Ovary (tissue), 9 donors: ENCODE data around the gene SFTPD. TPM values are rescaled to one million over a fixed set of nuclear protein-coding genes. Genes with fewer than 3 reads are reported as not detected.
"Not testable (repeated sequence)": the region's sequence is repeated elsewhere in the genome, so short reads cannot be mapped to it uniquely, and the experiment has no call there.

Source experiments
- DNase-seq, 5 donors: peaks; one replicate each; pipeline ENCODE4 v3.0.0-alpha.2; 2019 to 2020
- H3K27ac ChIP-seq, 2 donors: fragments of 200-600 bp; one replicate each; pipeline versions ENCODE4 v1.5.1 to v1.8.0; 2019 to 2022
- H3K27me3 ChIP-seq: fragments of 200-600 bp; one replicate; pipeline ENCODE4 v1.8.0; 2022
- H3K36me3 ChIP-seq: fragments of 200-600 bp; sonication (generic); one replicate; pipeline ENCODE4 v1.5.1; 2019
- H3K4me1 ChIP-seq: one replicate; pipeline ENCODE4 v1.8.1; 2013; ENCODE audit warnings: mild to moderate bottlenecking, moderate library complexity; ENCODE audit not compliant: insufficient read depth
- H3K4me3 ChIP-seq: fragments of 200-600 bp; sonication (generic); one replicate; pipeline ENCODE4 v1.5.1; 2017
- H3K9me3 ChIP-seq, 2 donors: fragments of 200-600 bp in 1 of 2; sonication (generic) in 1 of 2; one replicate each; pipeline versions ENCODE4 v1.5.1 to v1.8.1; 2013 to 2019; ENCODE audit warnings: mild to moderate bottlenecking in 1 of 2, moderate library complexity in 1 of 2
- EP300 ChIP-seq: sonication (generic); formaldehyde crosslinking; IDR thresholded peaks from one replicate; pipeline ENCODE4 v1.6.1; 2017; ENCODE audit warnings: antibody characterized with exemption
- POLR2A ChIP-seq: fragments of 450-650 bp; IDR thresholded peaks from one replicate; pipeline ENCODE4 v1.6.1; 2017; ENCODE audit warnings: antibody characterized with exemption, mild to moderate bottlenecking, moderate library complexity
- WGBS, 3 donors: extraction: QIAGEN DNeasy Blood & Tissue Kit in 1 of 3; methylation state at CpG; one replicate each; pipeline versions ENCODE4 v1.1.5 to v1.1.7; 2013 to 2017; 5-methylcytosine and 5-hydroxymethylcytosine counted together
- intact Hi-C, 4 donors: fragments of 100-400 bp; cut with DNase I; formaldehyde crosslinking; loops; one replicate each; pipeline versions ENCODE4 v1.11.0 to v1.15.1; 2022 to 2023
- polyA plus RNA-seq, 2 donors: library from polyadenylated mRNA; stranded (reverse); fragments of 200-250 nt in 1 of 2; fragments of 350-450 nt in 1 of 2; fragmentation: Illumina TruSeq in 1 of 2; extraction: RNeasy Lipid Tissue Mini Kit (QIAGEN cat#74804) in 1 of 2; gene quantifications; one replicate each; pipeline ENCODE4 v1.2.3, GENCODE V29; 2013 to 2014
- total RNA-seq, 7 donors: library from RNA; depleted of rRNA in 2 of 7; stranded (reverse); fragments of >200 nt in 2 of 7; fragmentation: NEBNext Ultra II Directional in 3 of 7; extraction: Animal tissue kit (Norgen Biotek cat#: 25700) in 3 of 7; gene quantifications; one replicate each; pipeline versions ENCODE4 v1.1.0 to v1.2.4, GENCODE V29; 2016 to 2023
- TF ChIP-seq, protein P1 (sequence below), 3 donors: fragments of 450-650 bp in 2 of 3; fragments of 200-600 bp in 1 of 3; IDR thresholded peaks; one replicate each; pipeline versions ENCODE4 v1.5.1 to v1.8.0; 2016 to 2022; ENCODE audit warnings: antibody characterized with exemption in 3 of 3, mild to moderate bottlenecking in 1 of 3
- donor health status: DM: no; HTN: no; CAD: no; lungs with moderate emphysema.
- donor health status: DM: no; HTN: no; CAD: no.
- donor health status: Bipolar disorder and iron deficiency.
- donor health status: DM: yes; HTN: yes; CAD: no.
- donor health status: DM: no; HTN: no; CAD: no.
- donor health status: DM: yes; HTN: yes; CAD: no.

Gene SFTPD
- total and polyA plus RNA-seq, 9 donors: 0.15 to 2.2 (median 0.30) TPM; not detected in 2

DNA sequence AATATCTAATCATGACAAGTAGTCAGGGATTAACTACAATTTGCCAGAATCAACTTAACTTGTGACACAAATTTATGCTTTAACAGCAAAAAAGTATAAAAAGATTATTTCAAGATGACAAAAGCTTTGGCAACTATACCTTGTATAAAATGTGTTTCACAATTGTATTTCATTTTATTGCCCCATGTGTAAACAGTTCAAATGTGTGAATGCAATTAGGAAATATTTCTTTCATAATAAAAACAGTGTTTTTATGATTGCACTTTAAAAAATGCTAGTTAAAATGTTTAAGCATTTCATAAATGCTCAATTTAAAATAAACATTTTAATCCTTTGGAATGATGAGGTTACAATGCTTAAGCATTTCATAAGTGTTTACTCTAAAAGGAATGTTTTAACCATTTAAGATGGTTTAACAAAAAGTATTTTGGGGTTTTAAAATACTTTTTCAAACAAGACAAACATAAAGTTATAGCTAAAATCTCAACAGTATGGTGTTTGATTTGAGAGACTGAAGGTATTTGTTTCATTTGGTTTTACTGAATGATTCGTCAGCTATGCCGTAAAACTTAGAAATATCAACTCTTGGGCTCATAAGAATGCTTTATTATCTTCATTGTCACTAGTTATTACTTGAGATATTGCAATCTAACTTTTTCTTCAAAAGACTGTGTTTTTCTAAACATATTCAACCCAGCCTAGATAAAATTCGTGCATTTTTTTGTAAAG lies 50.1 kb downstream of the SFTPD start:
- no peak for TF ChIP-seq EP300
- TF ChIP-seq, protein P1, sequence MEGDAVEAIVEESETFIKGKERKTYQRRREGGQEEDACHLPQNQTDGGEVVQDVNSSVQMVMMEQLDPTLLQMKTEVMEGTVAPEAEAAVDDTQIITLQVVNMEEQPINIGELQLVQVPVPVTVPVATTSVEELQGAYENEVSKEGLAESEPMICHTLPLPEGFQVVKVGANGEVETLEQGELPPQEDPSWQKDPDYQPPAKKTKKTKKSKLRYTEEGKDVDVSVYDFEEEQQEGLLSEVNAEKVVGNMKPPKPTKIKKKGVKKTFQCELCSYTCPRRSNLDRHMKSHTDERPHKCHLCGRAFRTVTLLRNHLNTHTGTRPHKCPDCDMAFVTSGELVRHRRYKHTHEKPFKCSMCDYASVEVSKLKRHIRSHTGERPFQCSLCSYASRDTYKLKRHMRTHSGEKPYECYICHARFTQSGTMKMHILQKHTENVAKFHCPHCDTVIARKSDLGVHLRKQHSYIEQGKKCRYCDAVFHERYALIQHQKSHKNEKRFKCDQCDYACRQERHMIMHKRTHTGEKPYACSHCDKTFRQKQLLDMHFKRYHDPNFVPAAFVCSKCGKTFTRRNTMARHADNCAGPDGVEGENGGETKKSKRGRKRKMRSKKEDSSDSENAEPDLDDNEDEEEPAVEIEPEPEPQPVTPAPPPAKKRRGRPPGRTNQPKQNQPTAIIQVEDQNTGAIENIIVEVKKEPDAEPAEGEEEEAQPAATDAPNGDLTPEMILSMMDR (IDR thresholded peaks at IDR 0.05): no peak
- no peak for TF ChIP-seq POLR2A
- WGBS, 3 donors: 18 to 38% (median 28%) methylated on average over 3 of the region's 3 CpGs
- Histone ChIP-seq H3K4me1 (no peaks in the 10 kb centered on the region), H3K36me3 (no peaks in the 10 kb centered on the region), H3K9me3 (no peaks in the 10 kb centered on the region), H3K27me3 (no peaks in the 10 kb centered on the region), H3K4me3 (no peak overlapping the region), H3K27ac (no peak overlapping the region)
- no peak for DNase-seq
- intact Hi-C loops: no loop called here

DNA sequence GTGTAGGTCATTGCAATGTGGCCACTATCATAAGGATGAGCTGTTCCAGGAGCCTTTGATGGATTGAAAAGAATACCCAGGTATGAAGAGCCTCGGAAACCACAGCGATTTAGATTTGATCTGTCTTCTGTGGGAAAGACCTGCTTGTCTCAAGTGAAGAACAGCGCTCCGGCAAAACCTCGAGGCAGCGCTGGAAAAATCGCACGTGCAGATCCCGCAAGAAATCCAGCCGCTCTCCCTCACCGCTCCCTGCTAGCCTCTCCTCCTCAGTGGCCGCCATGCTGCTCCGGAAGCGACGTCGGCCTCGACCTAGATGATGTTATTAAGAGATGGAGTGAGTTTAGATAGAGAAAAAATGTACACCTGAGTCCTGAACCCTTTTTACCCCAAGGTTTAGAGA lies 56.0 kb downstream of the SFTPD start:
- intact Hi-C loops: not testable (repeated sequence)
- WGBS, 3 donors: 92 to 95% (median 93%) methylated on average over 17 of the region's 17 CpGs

DNA sequence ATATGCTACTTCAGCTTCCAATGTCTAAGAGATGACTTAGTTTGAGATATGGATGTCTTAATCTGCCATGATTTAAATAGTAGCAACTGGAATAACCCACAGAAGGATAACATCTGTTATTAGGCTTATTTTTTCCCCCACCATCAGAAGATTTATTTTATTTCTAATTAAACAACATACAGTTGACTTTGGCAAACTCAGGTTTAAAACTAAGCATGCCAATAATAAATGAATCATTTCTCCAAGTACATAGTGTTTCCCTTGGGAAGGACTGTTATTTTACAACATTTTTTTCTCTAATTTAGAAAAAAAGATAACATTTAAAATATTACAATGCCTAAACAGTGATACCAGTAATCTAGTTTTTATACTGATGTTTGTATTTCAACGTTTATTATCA lies 58.4 kb downstream of the SFTPD start:
- H3K4me1 ChIP-seq: no peaks in the 10 kb centered on the region
- no peak overlapping the region for H3K4me3 ChIP-seq
- DNase-seq: no peak
- H3K27me3 ChIP-seq: no peaks in the 10 kb centered on the region
- no peaks in the 10 kb centered on the region for H3K9me3 ChIP-seq
- H3K36me3 ChIP-seq: no peaks in the 10 kb centered on the region
- no peak overlapping the region for H3K27ac ChIP-seq
- 3 to 8% (median 8%) methylated on average over 1 of the region's 1 CpG for WGBS, 3 donors
- intact Hi-C loops: no loop called here
- TF ChIP-seq EP300 (no peak), POLR2A (no peak)
- TF ChIP-seq, protein P1 (IDR thresholded peaks at IDR 0.05): no peak

More for the DNA sequence above, 56.0 kb downstream of the SFTPD start:
- DNase-seq, H3K4me1 ChIP-seq, H3K4me3 ChIP-seq, H3K9me3 ChIP-seq, H3K27ac ChIP-seq, H3K36me3 ChIP-seq, H3K27me3 ChIP-seq: not testable (repeated sequence)

DNA sequence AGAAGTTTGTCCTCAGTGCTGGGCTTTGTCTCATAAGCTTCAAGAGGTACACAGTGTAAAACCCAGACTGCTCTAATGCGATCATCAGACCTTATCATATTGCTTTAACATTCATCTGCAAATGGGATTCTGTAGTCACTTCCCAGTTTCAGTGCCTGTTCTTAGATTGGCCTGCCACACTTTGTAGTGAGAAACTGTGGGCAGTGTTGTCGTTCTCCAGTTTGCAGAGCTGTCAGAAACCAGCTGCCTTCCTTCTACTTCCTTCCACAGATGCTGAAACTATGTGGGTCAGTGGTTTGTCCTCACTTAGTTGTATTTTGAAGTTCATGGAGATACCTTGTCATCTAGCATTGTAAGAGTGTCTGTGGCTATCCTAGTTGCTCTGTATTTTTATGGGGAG lies 59.9 kb downstream of the SFTPD start:
- H3K27me3 ChIP-seq, DNase-seq, H3K9me3 ChIP-seq, H3K4me1 ChIP-seq, H3K4me3 ChIP-seq, H3K36me3 ChIP-seq, intact Hi-C loops, H3K27ac ChIP-seq: not testable (repeated sequence)
- WGBS, 3 donors: 21 to 46% (median 38%) methylated on average over 2 of the region's 2 CpGs

Other genes starting within 250 kb of the SFTPD start
- gene NUTM2B, start 245.9 kb downstream of the SFTPD start, total RNA-seq: 1 to 10 TPM in 5 of 7 donors, under 1 TPM in 2; 0.36 to 2.7 (median 1.2) TPM
- gene NUTM2B, start 245.9 kb downstream of the SFTPD start, polyA plus RNA-seq: 1 to 10 TPM in 1 of 2 donors, not detected in 1; 1.1 TPM
- under 1 TPM in 4 of 7 donors, not detected in 3; 0.12 to 0.31 (median 0.26) TPM for gene NUTM2E, start 122.4 kb downstream of the SFTPD start, total RNA-seq
- under 1 TPM; 0.30 to 0.53 TPM for gene NUTM2E, start 122.4 kb downstream of the SFTPD start, polyA plus RNA-seq
- 10 to 100 TPM in 6 of 7 donors, 1 to 10 TPM in 1; 9.3 to 20.4 (median 12.0) TPM for gene TMEM254, start 129.6 kb upstream of the SFTPD start, total RNA-seq
- gene TMEM254, start 129.6 kb upstream of the SFTPD start, polyA plus RNA-seq: 10 to 100 TPM; 11.8 to 55.7 TPM
- 10 to 100 TPM in 4 of 7 donors, 1 to 10 TPM in 3; 3.1 to 16.9 (median 10.4) TPM for gene PLAC9, start 183.6 kb upstream of the SFTPD start, total RNA-seq
- 1 to 10 TPM; 4.3 to 6.3 TPM for gene PLAC9, start 183.6 kb upstream of the SFTPD start, polyA plus RNA-seq